ENCODE data around the gene IPO4. TPM values are rescaled to one million over a fixed set of nuclear protein-coding genes. Genes with fewer than 3 reads are reported as not detected.

The IPO4 gene
- total RNA-seq, 1 experiment from 2014 or later, result 102 TPM

- H3K9ac ChIP-seq (ENCODE audit: low read length), result peak within 1 kb of the TSS; percentile 80
Measured at GRCh38 chr14:24141097-24141880, 47.3 kb downstream of the IPO4 start, which contains the start of gene EMC9. Gene EMC9, minus strand, starts transcription at chr14:24141591. Its CDS starts 287 bp downstream, at chr14:24141304.

More at GRCh38 chr14:24141097-24141880, 47.3 kb downstream of the IPO4 start, which contains the start of gene EMC9:
- H3K9me2 ChIP-seq (ENCODE audit: insufficient read depth), result no peaks in the 10 kb centered on the region
- ATAC-seq (peak; percentile 88), DNase-seq (ENCODE audit: low read depth, low spot score) (peak; percentile 99)
- H3K4me2 ChIP-seq (ENCODE audit: low read length), result peak within 1 kb of the TSS; percentile 91
- POLR2A ChIA-PET, result interaction anchor here (0.7 to 2.9 kb wide), 9 partner anchors 10 to 54 kb away, joined by 3 to 36 read pairs (median 4); partner anchors contain the start of genes DCAF11, IPO4, IRF9 and NRL
- H3K27ac ChIP-seq (ENCODE audit: low read depth, low read length), result peak within 1 kb of the TSS; percentile 91
- H3K4me1 ChIP-seq (ENCODE audit: control insufficient read depth in 1 of 2, insufficient read depth in 2 of 2, low read length in 2 of 2), result peaks cover 26 to 50% of the 10 kb centered on the region in 2 experiments
- H3K4me3 ChIP-seq (replicated peaks in 1 of 2; ENCODE audit: low read depth in 1 of 2, low read length in 2 of 2), result peak within 1 kb of the TSS; percentile 66 to 87
- TF ChIP-seq SIN3A (IDR thresholded peaks at IDR 0.05; ENCODE audit: low read depth) (no peak), POLR2A (IDR thresholded peaks at IDR 0.05; ENCODE audit: borderline replicate concordance, extremely low read depth, insufficient read depth, insufficient read length) (peak; percentile 96), ELF1 (IDR thresholded peaks at IDR 0.05; ENCODE audit: borderline replicate concordance, low read depth) (no peak), ZFX (IDR thresholded peaks at IDR 0.05) (peak; percentile 93), POLR2AphosphoS5 (IDR thresholded peaks at IDR 0.05; ENCODE audit: low read depth, low read length) (peak; percentile 92), YY1 (IDR thresholded peaks at IDR 0.05; ENCODE audit: extremely low read depth, insufficient replicate concordance, low read depth, low read length) (peak; percentile 13)
- TF ChIP-seq, protein P1, sequence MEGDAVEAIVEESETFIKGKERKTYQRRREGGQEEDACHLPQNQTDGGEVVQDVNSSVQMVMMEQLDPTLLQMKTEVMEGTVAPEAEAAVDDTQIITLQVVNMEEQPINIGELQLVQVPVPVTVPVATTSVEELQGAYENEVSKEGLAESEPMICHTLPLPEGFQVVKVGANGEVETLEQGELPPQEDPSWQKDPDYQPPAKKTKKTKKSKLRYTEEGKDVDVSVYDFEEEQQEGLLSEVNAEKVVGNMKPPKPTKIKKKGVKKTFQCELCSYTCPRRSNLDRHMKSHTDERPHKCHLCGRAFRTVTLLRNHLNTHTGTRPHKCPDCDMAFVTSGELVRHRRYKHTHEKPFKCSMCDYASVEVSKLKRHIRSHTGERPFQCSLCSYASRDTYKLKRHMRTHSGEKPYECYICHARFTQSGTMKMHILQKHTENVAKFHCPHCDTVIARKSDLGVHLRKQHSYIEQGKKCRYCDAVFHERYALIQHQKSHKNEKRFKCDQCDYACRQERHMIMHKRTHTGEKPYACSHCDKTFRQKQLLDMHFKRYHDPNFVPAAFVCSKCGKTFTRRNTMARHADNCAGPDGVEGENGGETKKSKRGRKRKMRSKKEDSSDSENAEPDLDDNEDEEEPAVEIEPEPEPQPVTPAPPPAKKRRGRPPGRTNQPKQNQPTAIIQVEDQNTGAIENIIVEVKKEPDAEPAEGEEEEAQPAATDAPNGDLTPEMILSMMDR (IDR thresholded peaks at IDR 0.05 in 2 of 3, conservative IDR thresholded peaks at IDR 0.05 in 1 of 3; ENCODE audit: borderline replicate concordance in 1 of 3, insufficient read depth in 1 of 3, low read depth in 2 of 3, low read length in 2 of 3), result peak in 1 of 3 experiments; percentile 62; a peak in 3 of 6 replicates
- TF ChIP-seq, protein P2, sequence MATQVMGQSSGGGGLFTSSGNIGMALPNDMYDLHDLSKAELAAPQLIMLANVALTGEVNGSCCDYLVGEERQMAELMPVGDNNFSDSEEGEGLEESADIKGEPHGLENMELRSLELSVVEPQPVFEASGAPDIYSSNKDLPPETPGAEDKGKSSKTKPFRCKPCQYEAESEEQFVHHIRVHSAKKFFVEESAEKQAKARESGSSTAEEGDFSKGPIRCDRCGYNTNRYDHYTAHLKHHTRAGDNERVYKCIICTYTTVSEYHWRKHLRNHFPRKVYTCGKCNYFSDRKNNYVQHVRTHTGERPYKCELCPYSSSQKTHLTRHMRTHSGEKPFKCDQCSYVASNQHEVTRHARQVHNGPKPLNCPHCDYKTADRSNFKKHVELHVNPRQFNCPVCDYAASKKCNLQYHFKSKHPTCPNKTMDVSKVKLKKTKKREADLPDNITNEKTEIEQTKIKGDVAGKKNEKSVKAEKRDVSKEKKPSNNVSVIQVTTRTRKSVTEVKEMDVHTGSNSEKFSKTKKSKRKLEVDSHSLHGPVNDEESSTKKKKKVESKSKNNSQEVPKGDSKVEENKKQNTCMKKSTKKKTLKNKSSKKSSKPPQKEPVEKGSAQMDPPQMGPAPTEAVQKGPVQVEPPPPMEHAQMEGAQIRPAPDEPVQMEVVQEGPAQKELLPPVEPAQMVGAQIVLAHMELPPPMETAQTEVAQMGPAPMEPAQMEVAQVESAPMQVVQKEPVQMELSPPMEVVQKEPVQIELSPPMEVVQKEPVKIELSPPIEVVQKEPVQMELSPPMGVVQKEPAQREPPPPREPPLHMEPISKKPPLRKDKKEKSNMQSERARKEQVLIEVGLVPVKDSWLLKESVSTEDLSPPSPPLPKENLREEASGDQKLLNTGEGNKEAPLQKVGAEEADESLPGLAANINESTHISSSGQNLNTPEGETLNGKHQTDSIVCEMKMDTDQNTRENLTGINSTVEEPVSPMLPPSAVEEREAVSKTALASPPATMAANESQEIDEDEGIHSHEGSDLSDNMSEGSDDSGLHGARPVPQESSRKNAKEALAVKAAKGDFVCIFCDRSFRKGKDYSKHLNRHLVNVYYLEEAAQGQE (IDR thresholded peaks at IDR 0.05; ENCODE audit: low read depth), result no peak
- BruUV-seq (replicated peaks), result TSS peak; percentile 48
- no peaks in the 10 kb centered on the region for H3K9me3 ChIP-seq (ENCODE audit: control insufficient read depth in 1 of 2, insufficient read depth in 1 of 2, low read depth in 1 of 2, low read length in 2 of 2)
- CTCF ChIA-PET, result interaction anchor here (1.0 to 1.6 kb wide), 4 partner anchors 19 to 83 kb away, joined by 4 to 11 read pairs (median 8); partner anchors contain the start of genes DCAF11, IRF9 and NRL
- no peaks in the 10 kb centered on the region for H3K27me3 ChIP-seq (ENCODE audit: insufficient read depth, low read length)
- intact Hi-C loops (cut with micrococcal nuclease), result no loop called here
- no peaks in the 10 kb centered on the region for H4K20me1 ChIP-seq (ENCODE audit: insufficient read depth)
- no peak within 1 kb of the TSS for H2AFZ ChIP-seq (ENCODE audit: low read depth, low read length, poor library complexity, severe bottlenecking)
- peaks cover 62% of the 10 kb centered on the region for H3K79me2 ChIP-seq (ENCODE audit: insufficient read depth, low read length)
- RAD21 ChIA-PET (ENCODE audit: low non-redundant PET in 1 of 2, low total read pairs in 2 of 2, uncharacterized antibody in 2 of 2, unreplicated experiment in 2 of 2), result interaction anchor here in 1 of 2 experiments (1.2 kb wide), 1 partner anchor 27 kb away, joined by 10 read pairs; the partner anchor contains the start of genes DCAF11 and NRL
- H3K36me3 ChIP-seq (ENCODE audit: control insufficient read depth in 1 of 2, insufficient read depth in 2 of 2, low read length in 2 of 2), result peaks cover 23 to 28% of the 10 kb centered on the region in 2 experiments
